Neural cell (in vitro differentiated cells): ENCODE results near the gene ARHGEF7. TPM values are rescaled to one million over a fixed set of nuclear protein-coding genes. Genes with fewer than 3 reads are reported as not detected.

Source experiments
- H2AFZ ChIP-seq: fragments of 200-600, 300-800 bp; sonication (generic), shearing (Covaris generic); 2 replicates; pipeline ENCODE4 v1.6.0; 2014; ENCODE audit warnings: low read depth, mild to moderate bottlenecking, antibody characterized with exemption, low read length, moderate library complexity
- H3F3A ChIP-seq: fragments of 200-600 bp; shearing (Covaris generic); 2 replicates; pipeline ENCODE4 v1.6.1; 2016; ENCODE audit warnings: mild to moderate bottlenecking, moderate library complexity, mixed read lengths, antibody characterized with exemption, low read length; ENCODE audit not compliant: insufficient read depth, poor library complexity, severe bottlenecking
- H3K27ac ChIP-seq: fragments of 200-600, 300-800 bp; sonication (generic), shearing (Covaris generic); 2 replicates; pipeline ENCODE4 v1.5.1; 2014; ENCODE audit warnings: mild to moderate bottlenecking, low read length, moderate library complexity
- H3K27me3 ChIP-seq: fragments of 300-800, 200-600 bp; sonication (generic), shearing (Covaris generic); 2 replicates; pipeline ENCODE4 v1.6.0; 2014; ENCODE audit warnings: mild to moderate bottlenecking, low read depth, low read length, moderate library complexity; ENCODE audit not compliant: insufficient read depth
- H3K36me3 ChIP-seq: fragments of 300-800, 200-600 bp; sonication (generic), shearing (Covaris generic); 2 replicates; pipeline ENCODE4 v1.5.1; 2014; ENCODE audit warnings: mild to moderate bottlenecking, antibody characterized with exemption, low read length, moderate library complexity; ENCODE audit not compliant: insufficient read depth
- H3K4me2 ChIP-seq: fragments of 300-800, 200-600 bp; sonication (generic), shearing (Covaris generic); 2 replicates; pipeline ENCODE4 v1.6.0; 2014; ENCODE audit warnings: mild to moderate bottlenecking, low read length
- H3K4me3 ChIP-seq: fragments of 300-800, 200-600 bp; sonication (generic), shearing (Covaris generic); 2 replicates; pipeline ENCODE4 v1.5.1; 2014; ENCODE audit warnings: mild to moderate bottlenecking, low read length, moderate library complexity
- H3K79me2 ChIP-seq: fragments of 200-600 bp; shearing (Covaris generic); replicated peaks from 2 replicates; pipeline ENCODE4 v1.6.0; 2014; ENCODE audit warnings: mild to moderate bottlenecking, low read length, moderate library complexity; ENCODE audit not compliant: insufficient read depth
- H3K9ac ChIP-seq: fragments of 300-800, 200-600 bp; sonication (generic), shearing (Covaris generic); 2 replicates; pipeline ENCODE4 v1.6.1; 2016; ENCODE audit warnings: mild to moderate bottlenecking, low read length, mixed read lengths
- H3K9me2 ChIP-seq: fragments of 200-600 bp; shearing (Covaris generic); 2 replicates; pipeline ENCODE4 v1.6.1; 2016; ENCODE audit warnings: mild to moderate bottlenecking, low read length, mixed read lengths; ENCODE audit not compliant: insufficient read depth
- H3K9me3 ChIP-seq: fragments of 200-600, 300-800 bp; sonication (generic), shearing (Covaris generic); 2 replicates; pipeline ENCODE4 v1.6.1; 2016; ENCODE audit warnings: mild to moderate bottlenecking, mixed run types, low read length, moderate library complexity, mixed read lengths
- H4K20me1 ChIP-seq: fragments of 200-600 bp; shearing (Covaris generic); 2 replicates; pipeline ENCODE4 v1.6.1; 2016; ENCODE audit warnings: mild to moderate bottlenecking, mixed run types; ENCODE audit not compliant: insufficient read depth
- CTCF ChIP-seq: fragments of 450-650 bp; IDR thresholded peaks from 2 replicates; pipeline ENCODE4 v1.5.1; 2014; ENCODE audit warnings: antibody characterized with exemption, mild to moderate bottlenecking, moderate library complexity; ENCODE audit not compliant: poor library complexity, severe bottlenecking
- EP300 ChIP-seq: fragments of 450-650 bp; conservative IDR thresholded peaks from 2 replicates; pipeline ENCODE4 v1.6.1; 2014; ENCODE audit warnings: antibody characterized with exemption, mild to moderate bottlenecking, moderate library complexity; ENCODE audit not compliant: poor library complexity, severe bottlenecking
- EZH2 ChIP-seq: fragments of 200-600, 300-800 bp; shearing (Covaris generic), sonication (generic); IDR thresholded peaks from 2 replicates; pipeline ENCODE4 v1.6.1; 2014; ENCODE audit warnings: antibody characterized with exemption, low read length, borderline replicate concordance, mild to moderate bottlenecking; ENCODE audit not compliant: insufficient read depth, poor library complexity, severe bottlenecking
- MXI1 ChIP-seq: fragments of 450-650 bp; conservative IDR thresholded peaks from 2 replicates; pipeline ENCODE4 v1.6.1; 2014; ENCODE audit warnings: antibody characterized with exemption, mild to moderate bottlenecking; ENCODE audit not compliant: poor library complexity, severe bottlenecking
- POLR2AphosphoS5 ChIP-seq: IDR thresholded peaks from 2 replicates; pipeline ENCODE4 v1.6.1; 2012
- RAD21 ChIP-seq: fragments of 450-650 bp; conservative IDR thresholded peaks from 2 replicates; pipeline ENCODE4 v1.6.1; 2014; ENCODE audit warnings: antibody characterized with exemption, mild to moderate bottlenecking, moderate library complexity
- REST ChIP-seq: IDR thresholded peaks from 2 replicates; pipeline ENCODE4 v1.6.1; 2012; ENCODE audit warnings: borderline replicate concordance
- SMC3 ChIP-seq: fragments of 450-650 bp; conservative IDR thresholded peaks from 2 replicates; pipeline ENCODE4 v1.6.1; 2014; ENCODE audit warnings: antibody characterized with exemption, mild to moderate bottlenecking, moderate library complexity; ENCODE audit not compliant: poor library complexity
- TAF1 ChIP-seq: IDR thresholded peaks from 2 replicates; pipeline ENCODE4 v1.6.1; 2012; ENCODE audit warnings: low read depth
- polyA plus RNA-seq: library from polyadenylated mRNA; depleted of rRNA; stranded (reverse); fragments of >200 nt; gene quantifications from 2 replicates; pipeline ENCODE4 v1.2.3, GENCODE V29; 2014

The ARHGEF7 gene
- polyA plus RNA-seq, 1 donor from 2014 or later = 155 TPM

GRCh38 chr13:111131611-111132010, 16.5 kb downstream of the ARHGEF7 start:
- H3K79me2 ChIP-seq = peaks cover 32% of the 10 kb centered on the region
- no peaks in the 10 kb centered on the region for H3K9me3 ChIP-seq
- no peak overlapping the region for H3K4me2 ChIP-seq
- H3K9me2 ChIP-seq = no peaks in the 10 kb centered on the region
- H3K9ac ChIP-seq = no peak overlapping the region
- peaks cover 8% of the 10 kb centered on the region for H4K20me1 ChIP-seq
- H3F3A ChIP-seq = no peaks in the 10 kb centered on the region
- H3K27me3 ChIP-seq = no peaks in the 10 kb centered on the region
- TF ChIP-seq CTCF = no peak
- no peak for TF ChIP-seq REST
- TF ChIP-seq POLR2AphosphoS5 = no peak
- no peak for TF ChIP-seq EP300
- no peak for TF ChIP-seq TAF1
- TF ChIP-seq SMC3 = no peak
- TF ChIP-seq RAD21 = no peak
- no peak for TF ChIP-seq EZH2
- no peak for TF ChIP-seq MXI1
- no peak overlapping the region for H3K27ac ChIP-seq
- H3K36me3 ChIP-seq = no peaks in the 10 kb centered on the region
- no peak overlapping the region for H2AFZ ChIP-seq
- H3K4me3 ChIP-seq = no peak overlapping the region

- H3K79me2 ChIP-seq = peaks cover 30% of the 10 kb centered on the region
- no peaks in the 10 kb centered on the region for H3K9me2 ChIP-seq
- H4K20me1 ChIP-seq = peaks cover 8% of the 10 kb centered on the region
- H3F3A ChIP-seq = no peaks in the 10 kb centered on the region
- H2AFZ ChIP-seq = no peak overlapping the region
- H3K4me2 ChIP-seq = no peak overlapping the region
- no peak overlapping the region for H3K4me3 ChIP-seq
- no peak for TF ChIP-seq MXI1
- no peak for TF ChIP-seq REST
- TF ChIP-seq TAF1 = no peak
- no peak for TF ChIP-seq EZH2
- no peak for TF ChIP-seq CTCF
- no peak for TF ChIP-seq EP300
- no peak for TF ChIP-seq POLR2AphosphoS5
- TF ChIP-seq SMC3 = no peak
- H3K27ac ChIP-seq = no peak overlapping the region
- H3K36me3 ChIP-seq = peaks cover 4% of the 10 kb centered on the region
- no peaks in the 10 kb centered on the region for H3K27me3 ChIP-seq
- H3K9ac ChIP-seq = no peak overlapping the region
- no peaks in the 10 kb centered on the region for H3K9me3 ChIP-seq
These were observed 17.8 kb downstream of the ARHGEF7 start for GRCh38 chr13:111132948-111133347.
